HG03108 (cell line): ENCODE results near the gene SYNGR4.
"Not testable (repeated sequence)": the region's sequence is repeated elsewhere in the genome, so short reads cannot be mapped to it uniquely, and the experiment has no call there.

ENCODE experiments used
- ATAC-seq: cut with Tn5 transposase; IDR thresholded peaks from one replicate; pipeline ENCODE4 v1.9.1; 2021; ENCODE audit warnings: moderate library complexity; ENCODE audit not compliant: unreplicated experiment

The SYNGR4 gene

GRCh38 chr19:48363810-48364597, at the start of gene SYNGR4, which contains the start of gene TMEM143:
Gene SYNGR4 (plus strand): TSS chr19:48364367. CDS start chr19:48365843, 1,476 bp downstream.
Gene TMEM143 (minus strand): TSS chr19:48363940. CDS start chr19:48363920, 20 bp downstream.
- peak; percentile 84 for ATAC-seq

- no peak for ATAC-seq
Observed at GRCh38 chr19:48315712-48316111, 48.5 kb upstream of the SYNGR4 start.

- ATAC-seq = not testable (repeated sequence)
Observed at GRCh38 chr19:48317708-48317960, 46.5 kb upstream of the SYNGR4 start.

GRCh38 chr19:48318286-48318987, 45.7 kb upstream of the SYNGR4 start:
- ATAC-seq = no peak

- no peak for ATAC-seq
Observed at GRCh38 chr19:48319647-48320541, 44.3 kb upstream of the SYNGR4 start.

- peak; percentile 49 for ATAC-seq
Observed at GRCh38 chr19:48321372-48321621, 42.9 kb upstream of the SYNGR4 start.

GRCh38 chr19:48321622-48322591, 42.3 kb upstream of the SYNGR4 start:
- peak; percentile 53 for ATAC-seq

GRCh38 chr19:48325265-48325910, 38.8 kb upstream of the SYNGR4 start, which contains the start of gene EMP3:
Gene EMP3 (plus strand): TSS chr19:48325552. CDS start chr19:48326845, 1,293 bp downstream.
- no peak for ATAC-seq

GRCh38 chr19:48329167-48329891, 34.8 kb upstream of the SYNGR4 start:
- no peak for ATAC-seq

- ATAC-seq = peak; percentile 23
Observed at GRCh38 chr19:48330012-48330681, 34.0 kb upstream of the SYNGR4 start.

GRCh38 chr19:48332351-48332661, 31.9 kb upstream of the SYNGR4 start:
- no peak for ATAC-seq

GRCh38 chr19:48332662-48333466, 31.3 kb upstream of the SYNGR4 start:
- peak; percentile 53 for ATAC-seq

GRCh38 chr19:48333467-48334384, 30.4 kb upstream of the SYNGR4 start:
- peak; percentile 40 for ATAC-seq

GRCh38 chr19:48338253-48338755, 25.9 kb upstream of the SYNGR4 start:
- no peak for ATAC-seq

GRCh38 chr19:48338802-48339503, 25.2 kb upstream of the SYNGR4 start:
- ATAC-seq = no peak

GRCh38 chr19:48340995-48341394, 23.2 kb upstream of the SYNGR4 start:
- ATAC-seq = no peak
